G401.6 (cell line): ENCODE measurements around the gene HSPG2.
"Not testable (repeated sequence)": the region's sequence is repeated elsewhere in the genome, so short reads cannot be mapped to it uniquely, and the experiment has no call there.

Experiments
- FAIRE-seq: peaks from 2 replicates; lab custom pipeline; 2012; peaks lifted over from hg19 to GRCh38; lab: Jason Lieb, UNC

The HSPG2 gene

GRCh38 chr1:21932127-21932526, 5.0 kb downstream of the HSPG2 start:
- FAIRE-seq = no peak

- no peak for FAIRE-seq
These were observed 5.7 kb downstream of the HSPG2 start for GRCh38 chr1:21931171-21932093.

- no peak for FAIRE-seq
These were observed 6.4 kb downstream of the HSPG2 start for GRCh38 chr1:21930629-21931170.

GRCh38 chr1:21930080-21930571, 7.0 kb downstream of the HSPG2 start:
- no peak for FAIRE-seq

GRCh38 chr1:21927533-21928237, 9.4 kb downstream of the HSPG2 start:
- no peak for FAIRE-seq

GRCh38 chr1:21926814-21927532, 10.1 kb downstream of the HSPG2 start:
- no peak for FAIRE-seq

- FAIRE-seq = no peak
These were observed 11.0 kb downstream of the HSPG2 start for GRCh38 chr1:21926065-21926464.

- no peak for FAIRE-seq
These were observed 11.7 kb downstream of the HSPG2 start for GRCh38 chr1:21925334-21925940.

- FAIRE-seq = no peak
These were observed 12.6 kb downstream of the HSPG2 start for GRCh38 chr1:21924503-21925005.

- no peak for FAIRE-seq
These were observed 14.8 kb downstream of the HSPG2 start for GRCh38 chr1:21922090-21923013.

GRCh38 chr1:21921100-21921875, 15.8 kb downstream of the HSPG2 start:
- no peak for FAIRE-seq

GRCh38 chr1:21919520-21919919, 17.6 kb downstream of the HSPG2 start:
- no peak for FAIRE-seq

GRCh38 chr1:21917239-21917631, 19.9 kb downstream of the HSPG2 start:
- FAIRE-seq = not testable (repeated sequence)

- FAIRE-seq = no peak
These were observed 20.5 kb downstream of the HSPG2 start for GRCh38 chr1:21916447-21917238.

GRCh38 chr1:21914880-21915640, 22.1 kb downstream of the HSPG2 start:
- no peak for FAIRE-seq

GRCh38 chr1:21914450-21914849, 22.7 kb downstream of the HSPG2 start:
- no peak for FAIRE-seq

GRCh38 chr1:21913763-21914162, 23.3 kb downstream of the HSPG2 start:
- no peak for FAIRE-seq

- no peak for FAIRE-seq
These were observed 23.9 kb downstream of the HSPG2 start for GRCh38 chr1:21913258-21913657.
